ENCODE measurements around the gene NALCN.

Gene NALCN

GRCh38 chr13:101258509-101258908 is 157.8 kb downstream of the NALCN start:
- no peak for TF ChIP-seq POLR2A (IDR thresholded peaks at IDR 0.05; ENCODE audit: low read length)
- no peak for TF ChIP-seq GATA1 (IDR thresholded peaks at IDR 0.05; ENCODE audit: low read depth, low read length)
- no peak for DNase-seq

GRCh38 chr13:101258071-101258470 is 158.2 kb downstream of the NALCN start:
- no peak for DNase-seq
- TF ChIP-seq POLR2A (IDR thresholded peaks at IDR 0.05; ENCODE audit: low read length) (no peak), GATA1 (IDR thresholded peaks at IDR 0.05; ENCODE audit: low read depth, low read length) (no peak)

- DNase-seq = no peak
- TF ChIP-seq POLR2A (IDR thresholded peaks at IDR 0.05; ENCODE audit: low read length) = no peak
- TF ChIP-seq GATA1 (IDR thresholded peaks at IDR 0.05; ENCODE audit: low read depth, low read length) = no peak
These were observed 167.4 kb downstream of the NALCN start for GRCh38 chr13:101248739-101249514.

- DNase-seq = no peak
- TF ChIP-seq GATA1 (IDR thresholded peaks at IDR 0.05; ENCODE audit: low read depth, low read length) (no peak), POLR2A (IDR thresholded peaks at IDR 0.05; ENCODE audit: low read length) (no peak)
These were observed 173.6 kb downstream of the NALCN start for GRCh38 chr13:101242720-101243119.

- DNase-seq = no peak
- TF ChIP-seq POLR2A (IDR thresholded peaks at IDR 0.05; ENCODE audit: low read length) = no peak
These were observed 177.8 kb downstream of the NALCN start for GRCh38 chr13:101238555-101238954.

GRCh38 chr13:101231751-101232428 is 184.4 kb downstream of the NALCN start:
- no peak for TF ChIP-seq GATA1 (IDR thresholded peaks at IDR 0.05; ENCODE audit: low read depth, low read length)
- no peak for TF ChIP-seq POLR2A (IDR thresholded peaks at IDR 0.05; ENCODE audit: low read length)
- DNase-seq = no peak

GRCh38 chr13:101230271-101230890 is 185.9 kb downstream of the NALCN start:
- DNase-seq = no peak
- TF ChIP-seq POLR2A (IDR thresholded peaks at IDR 0.05; ENCODE audit: low read length) (no peak), GATA1 (IDR thresholded peaks at IDR 0.05; ENCODE audit: low read depth, low read length) (no peak)

- no peak for DNase-seq
- TF ChIP-seq GATA1 (IDR thresholded peaks at IDR 0.05; ENCODE audit: low read depth, low read length) (no peak), POLR2A (IDR thresholded peaks at IDR 0.05; ENCODE audit: low read length) (no peak)
These were observed 196.6 kb downstream of the NALCN start for GRCh38 chr13:101219609-101220265.

GRCh38 chr13:101218484-101218883 is 197.8 kb downstream of the NALCN start:
- DNase-seq = no peak

GRCh38 chr13:101217086-101217485 is 199.2 kb downstream of the NALCN start:
- no peak for DNase-seq
- TF ChIP-seq GATA1 (IDR thresholded peaks at IDR 0.05; ENCODE audit: low read depth, low read length) = no peak
- no peak for TF ChIP-seq POLR2A (IDR thresholded peaks at IDR 0.05; ENCODE audit: low read length)

More at GRCh38 chr13:101218484-101218883, 197.8 kb downstream of the NALCN start:
- no peak for TF ChIP-seq POLR2A (IDR thresholded peaks at IDR 0.05; ENCODE audit: low read length)
- TF ChIP-seq GATA1 (IDR thresholded peaks at IDR 0.05; ENCODE audit: low read depth, low read length) = no peak

GRCh38 chr13:101211261-101211660 is 205.0 kb downstream of the NALCN start:
- TF ChIP-seq GATA1 (IDR thresholded peaks at IDR 0.05; ENCODE audit: low read depth, low read length) = no peak
- no peak for DNase-seq

- DNase-seq = no peak
- TF ChIP-seq GATA1 (IDR thresholded peaks at IDR 0.05; ENCODE audit: low read depth, low read length) (no peak), POLR2A (IDR thresholded peaks at IDR 0.05; ENCODE audit: low read length) (no peak)
These were observed 205.5 kb downstream of the NALCN start for GRCh38 chr13:101210774-101211173.

- TF ChIP-seq GATA1 (IDR thresholded peaks at IDR 0.05; ENCODE audit: low read depth, low read length) (no peak), POLR2A (IDR thresholded peaks at IDR 0.05; ENCODE audit: low read length) (no peak)
- no peak for DNase-seq
These were observed 207.0 kb downstream of the NALCN start for GRCh38 chr13:101209206-101209893.
